GM12878 (cell line): ENCODE results near the gene ZKSCAN2. TPM values are rescaled to one million over a fixed set of nuclear protein-coding genes. Genes with fewer than 3 reads are reported as not detected.
A peak's percentile ranks its signal among the peaks of the same experiment; 100 is the strongest.

Source experiments
- BCL11A ChIP-seq: IDR thresholded peaks from 2 replicates; pipeline ENCODE4 v1.6.1; 2011; ENCODE audit warnings: low read depth, low read length
- BRCA1 ChIP-seq: IDR thresholded peaks from 2 replicates; pipeline ENCODE4 v1.6.1; 2011; ENCODE audit warnings: low read depth, low read length, improper control_type of control experiment
- CBFB ChIP-seq: IDR thresholded peaks from 2 replicates; pipeline ENCODE4 v1.6.1; 2016; ENCODE audit warnings: antibody characterized with exemption, low read depth
- CHD1 ChIP-seq: IDR thresholded peaks from 2 replicates; pipeline ENCODE4 v1.6.1; 2012; ENCODE audit warnings: low read depth, low read length, improper control_type of control experiment
- CHD4 ChIP-seq: fragments of 200-600 bp; sonication (generic); IDR thresholded peaks from 2 replicates; pipeline ENCODE4 v1.6.1; 2016; ENCODE audit warnings: mild to moderate bottlenecking
- E2F4 ChIP-seq: IDR thresholded peaks from 2 replicates; pipeline ENCODE4 v1.6.1; 2012; ENCODE audit warnings: low read depth, low read length, improper control_type of control experiment
- EGR1 ChIP-seq, 2 experiments: IDR thresholded peaks; 1 replicate in 1 of 2; 2 replicates in 1 of 2; pipeline ENCODE4 v1.6.1; 2011 to 2012; ENCODE audit warnings: low read depth in 2 of 2, low read length in 2 of 2, borderline replicate concordance in 1 of 2, mild to moderate bottlenecking in 1 of 2, moderate library complexity in 1 of 2
- FOXK2 ChIP-seq: fragments of 450-650 bp; IDR thresholded peaks from 2 replicates; pipeline ENCODE4 v1.6.1; 2017; ENCODE audit warnings: mild to moderate bottlenecking, moderate library complexity
- HCFC1 ChIP-seq: fragments of 150-350 bp; IDR thresholded peaks from 2 replicates; pipeline ENCODE4 v1.6.1; 2014; ENCODE audit warnings: low read length
- IKZF2 ChIP-seq, 2 experiments: fragments of 450-650 bp; IDR thresholded peaks; 2 replicates each; pipeline ENCODE4 v1.6.1; 2017; ENCODE audit warnings: mild to moderate bottlenecking in 2 of 2, moderate library complexity in 2 of 2
- JUND ChIP-seq: IDR thresholded peaks from 2 replicates; pipeline ENCODE4 v1.6.1; 2012; ENCODE audit warnings: low read depth, mild to moderate bottlenecking, low read length, improper control_type of control experiment, moderate library complexity
- MEF2A ChIP-seq: IDR thresholded peaks from 2 replicates; pipeline ENCODE4 v1.6.1; 2011; ENCODE audit warnings: low read depth, mild to moderate bottlenecking, low read length, moderate library complexity; ENCODE audit not compliant: insufficient read depth
- MTA3 ChIP-seq: IDR thresholded peaks from 2 replicates; pipeline ENCODE4 v1.6.1; 2012; ENCODE audit warnings: low read length, inconsistent platforms, borderline replicate concordance
- MYB ChIP-seq: fragments of 150-350 bp; IDR thresholded peaks from 2 replicates; pipeline ENCODE4 v1.6.1; 2014; ENCODE audit warnings: mild to moderate bottlenecking, low read depth, low read length, borderline replicate concordance
- MYC ChIP-seq: IDR thresholded peaks from 2 replicates; pipeline ENCODE4 v1.6.1; 2011; ENCODE audit warnings: mild to moderate bottlenecking, low read length, moderate library complexity, inconsistent platforms; ENCODE audit not compliant: insufficient read depth, insufficient replicate concordance, insufficient read length, severe bottlenecking
- NBN ChIP-seq: fragments of 450-650 bp; IDR thresholded peaks from 2 replicates; pipeline ENCODE4 v1.6.1; 2016
- NFIC ChIP-seq: IDR thresholded peaks from 2 replicates; pipeline ENCODE4 v1.6.1; 2012; ENCODE audit warnings: low read depth, mild to moderate bottlenecking, inconsistent platforms, low read length, moderate library complexity
- NFYB ChIP-seq: IDR thresholded peaks from 2 replicates; pipeline ENCODE4 v1.6.1; 2011; ENCODE audit warnings: low read depth, mild to moderate bottlenecking, low read length, improper control_type of control experiment, moderate library complexity; ENCODE audit not compliant: insufficient read depth
- NR2C1 ChIP-seq: fragments of 450-650 bp; IDR thresholded peaks from 2 replicates; pipeline ENCODE4 v1.6.1; 2017; ENCODE audit warnings: antibody characterized with exemption, mild to moderate bottlenecking, moderate library complexity
- PAX8 ChIP-seq: fragments of 450-650 bp; IDR thresholded peaks from 2 replicates; pipeline ENCODE4 v1.6.1; 2017; ENCODE audit warnings: mild to moderate bottlenecking, moderate library complexity
- POU2F2 ChIP-seq: IDR thresholded peaks from 3 replicates; pipeline ENCODE4 v1.6.1; 2011; ENCODE audit warnings: low read depth, mild to moderate bottlenecking, low read length, borderline replicate concordance
- RAD21 ChIP-seq: IDR thresholded peaks from 2 replicates; pipeline ENCODE4 v1.6.1; 2011; ENCODE audit warnings: mild to moderate bottlenecking, low read depth, low read length, moderate library complexity; ENCODE audit not compliant: insufficient read depth
- SMARCA5 ChIP-seq: fragments of 450-650 bp; IDR thresholded peaks from 2 replicates; pipeline ENCODE4 v1.6.1; 2017; ENCODE audit warnings: mild to moderate bottlenecking
- STAT1 ChIP-seq: fragments of 450-650 bp; conservative IDR thresholded peaks from 2 replicates; pipeline ENCODE4 v1.6.1; 2014; ENCODE audit warnings: antibody characterized with exemption, mild to moderate bottlenecking
- YBX1 ChIP-seq: fragments of 450-650 bp; IDR thresholded peaks from 2 replicates; pipeline ENCODE4 v1.6.1; 2016; ENCODE audit warnings: antibody characterized with exemption
- ZNF207 ChIP-seq: fragments of 450-650 bp; IDR thresholded peaks from 2 replicates; pipeline ENCODE4 v1.6.1; 2014; ENCODE audit warnings: antibody characterized with exemption, mild to moderate bottlenecking, borderline replicate concordance
- ZNF592 ChIP-seq: fragments of 450-650 bp; IDR thresholded peaks from 2 replicates; pipeline ENCODE4 v1.6.1; 2017; ENCODE audit warnings: mild to moderate bottlenecking, moderate library complexity
- ZNF622 ChIP-seq: fragments of 450-650 bp; IDR thresholded peaks from 2 replicates; pipeline ENCODE4 v1.6.1; 2017; ENCODE audit warnings: mild to moderate bottlenecking, inconsistent platforms
- ZSCAN29 ChIP-seq: fragments of 450-650 bp; IDR thresholded peaks from 2 replicates; pipeline ENCODE4 v1.6.1; 2017; ENCODE audit warnings: mild to moderate bottlenecking, moderate library complexity
- polyA plus RNA-seq, 11 experiments: library from polyadenylated mRNA; depleted of rRNA in 4 of 11; unstranded in 6 of 11; stranded (reverse) in 5 of 11; fragments of >200 nt; fragmentation: Nextera tagmentation in 4 of 11; fragmentation: Illumina TruSeq in 1 of 11; extraction: Ambion mirVana in 4 of 11; extraction: Trizol in 1 of 11; gene quantifications; 1 replicate in 1 of 11; 2 replicates in 10 of 11; pipeline versions ENCODE4 v1.2.1 to v1.2.3, GENCODE V29; 2011 to 2016; ENCODE audit warnings: inconsistent platforms in 2 of 11, missing spikeins in 2 of 11, low read depth in 1 of 11
- total RNA-seq, 4 experiments: library from RNA; depleted of rRNA in 3 of 4; stranded (reverse); fragments of >200 nt in 3 of 4; fragmentation: Illumina TruSeq in 1 of 4; extraction: Trizol in 1 of 4; gene quantifications; 2 replicates each; pipeline versions ENCODE4 v1.2.1 to v1.2.3, GENCODE V29; 2013 to 2021
- TF ChIP-seq, protein P1 (sequence below): IDR thresholded peaks from 2 replicates; pipeline ENCODE4 v1.6.1; 2011; ENCODE audit warnings: low read depth, mild to moderate bottlenecking, low read length, moderate library complexity, borderline replicate concordance; ENCODE audit errors: extremely low read depth

ZKSCAN2 gene
- total and polyA plus RNA-seq, 10 of the 15 experiments (the other 5 are each of a cell fraction or from before 2014, with no cell fraction given) = 0.75 to 6.6 (median 2.9) TPM

DNA sequence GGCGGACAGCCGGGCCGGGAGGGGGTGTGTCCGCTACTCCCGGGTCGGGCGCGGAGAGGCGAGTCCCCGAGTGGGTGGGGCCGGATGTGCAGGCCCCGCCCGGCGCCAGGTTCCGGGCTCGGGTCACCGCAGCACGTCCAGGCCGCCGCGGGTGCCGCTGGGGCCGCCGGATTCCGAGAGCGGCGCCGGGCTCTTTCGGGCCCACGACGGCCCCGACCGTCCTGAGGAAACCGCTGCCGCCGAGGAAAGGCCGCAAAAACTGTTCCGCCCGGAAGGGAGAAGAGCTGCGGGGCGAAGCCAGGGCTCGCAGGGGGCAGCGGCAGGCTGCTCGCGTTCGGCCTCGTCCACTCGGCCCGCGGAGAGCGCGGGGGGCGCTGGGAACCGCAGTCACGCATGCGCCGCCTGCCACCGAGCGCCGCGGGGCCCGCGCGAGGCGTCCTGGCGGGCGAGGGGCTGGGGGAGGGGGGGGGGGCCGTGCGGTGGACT lies at the start of gene ZKSCAN2 (continued):
- 0 out of 2 replicates have a peak, but pooled peaks have one; percentile 11 for TF ChIP-seq ZNF592
- no peak for TF ChIP-seq MYC
- TF ChIP-seq MYB = no peak
- no peak; the same call in 2 of the 3 replicates for TF ChIP-seq POU2F2
- TF ChIP-seq MTA3 = no peak
- TF ChIP-seq BRCA1 = no peak
- TF ChIP-seq NFIC = no peak
- no peak for TF ChIP-seq NBN
- peak; percentile 32; the same call in 1 of the 2 replicates for TF ChIP-seq HCFC1
- no peak for TF ChIP-seq STAT1
- peak; percentile 66 for TF ChIP-seq NR2C1
- TF ChIP-seq E2F4 = 0 out of 2 replicates have a peak, but pooled peaks have one; percentile 6
- TF ChIP-seq RAD21 = no peak
- TF ChIP-seq PAX8 = no peak
- no peak for TF ChIP-seq CHD4
- TF ChIP-seq NFYB = no peak
- no peak for TF ChIP-seq ZNF622
- no peak for TF ChIP-seq FOXK2
- no peak; the same call in 1 of the 2 replicates for TF ChIP-seq ZNF207
- no peak for TF ChIP-seq YBX1
- TF ChIP-seq CHD1 = peak; percentile 67; the same call in 1 of the 2 replicates
- TF ChIP-seq ZSCAN29 = no peak
- TF ChIP-seq CBFB = no peak; the same call in 1 of the 2 replicates
- no peak for TF ChIP-seq BCL11A
- TF ChIP-seq, protein P1, sequence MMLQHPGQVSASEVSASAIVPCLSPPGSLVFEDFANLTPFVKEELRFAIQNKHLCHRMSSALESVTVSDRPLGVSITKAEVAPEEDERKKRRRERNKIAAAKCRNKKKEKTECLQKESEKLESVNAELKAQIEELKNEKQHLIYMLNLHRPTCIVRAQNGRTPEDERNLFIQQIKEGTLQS = no peak
- no peak for TF ChIP-seq IKZF2 (IDR thresholded peaks at IDR 0.05)
- TF ChIP-seq MEF2A = no peak
- peak; percentile 84 for TF ChIP-seq SMARCA5
- TF ChIP-seq JUND = no peak
- peak in 1 of 2 experiments; percentile 63; a peak in 1 of 3 replicates for TF ChIP-seq EGR1 (IDR thresholded peaks at IDR 0.05; ENCODE audit: borderline replicate concordance in 1 of 2, low read depth in 2 of 2, low read length in 2 of 2)
